Neural progenitor cell (in vitro differentiated cells): ENCODE results near the gene GP1BB.
A peak's percentile ranks its signal among the peaks of the same experiment; 100 is the strongest.

Source experiments
- EZH2 ChIP-seq: fragments of 200-600 bp; sonication (generic); IDR thresholded peaks from 2 replicates; pipeline ENCODE4 v1.6.1; 2017; ENCODE audit warnings: antibody characterized with exemption, mild to moderate bottlenecking, moderate library complexity
- EZH2phosphoT487 ChIP-seq: fragments of 200-600 bp; sonication (generic); IDR thresholded peaks from 2 replicates; pipeline ENCODE4 v1.6.1; 2017; ENCODE audit warnings: antibody characterized with exemption
- TF ChIP-seq, protein P1 (sequence below): fragments of 200-600 bp; sonication (generic); IDR thresholded peaks from 2 replicates; pipeline ENCODE4 v1.5.1; 2017; ENCODE audit warnings: antibody characterized with exemption, mild to moderate bottlenecking

DNA sequence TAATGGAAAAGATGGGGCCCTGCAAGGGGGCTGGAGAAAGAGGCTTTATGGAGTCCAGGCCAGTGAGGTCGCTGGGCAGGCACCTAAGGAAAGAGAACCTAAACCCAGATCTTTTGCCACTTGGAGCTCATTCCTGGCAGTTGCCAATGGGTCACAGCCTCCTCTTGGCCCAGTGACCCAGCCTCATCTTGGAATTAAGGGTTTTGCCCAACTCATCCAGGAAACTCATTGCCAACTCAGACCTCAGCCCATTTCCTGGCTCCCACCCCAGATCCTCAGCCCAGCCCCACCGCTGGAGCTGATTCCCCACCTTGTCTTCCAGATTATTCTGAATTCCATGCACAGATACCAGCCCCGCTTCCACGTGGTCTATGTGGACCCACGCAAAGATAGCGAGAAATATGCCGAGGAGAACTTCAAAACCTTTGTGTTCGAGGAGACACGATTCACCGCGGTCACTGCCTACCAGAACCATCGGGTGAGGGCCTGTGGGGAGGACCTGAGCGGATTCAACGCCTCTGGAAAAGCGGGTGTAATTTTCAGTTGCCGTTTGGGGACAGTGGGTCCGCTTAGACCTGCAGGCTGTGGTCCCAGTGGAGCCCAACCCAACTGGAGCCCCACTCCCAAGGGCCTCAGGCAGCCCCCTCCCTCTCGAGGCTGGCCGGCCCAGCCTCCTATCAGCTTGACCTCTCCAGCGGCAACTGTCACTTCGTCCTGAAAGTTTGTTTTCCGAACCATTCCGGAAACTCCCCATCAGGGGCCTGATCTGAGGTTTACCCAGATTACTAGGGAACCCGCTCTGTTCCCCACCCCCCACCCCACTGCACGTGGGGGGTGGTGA, 41.5 kb downstream of the GP1BB start:
- TF ChIP-seq, protein P1, sequence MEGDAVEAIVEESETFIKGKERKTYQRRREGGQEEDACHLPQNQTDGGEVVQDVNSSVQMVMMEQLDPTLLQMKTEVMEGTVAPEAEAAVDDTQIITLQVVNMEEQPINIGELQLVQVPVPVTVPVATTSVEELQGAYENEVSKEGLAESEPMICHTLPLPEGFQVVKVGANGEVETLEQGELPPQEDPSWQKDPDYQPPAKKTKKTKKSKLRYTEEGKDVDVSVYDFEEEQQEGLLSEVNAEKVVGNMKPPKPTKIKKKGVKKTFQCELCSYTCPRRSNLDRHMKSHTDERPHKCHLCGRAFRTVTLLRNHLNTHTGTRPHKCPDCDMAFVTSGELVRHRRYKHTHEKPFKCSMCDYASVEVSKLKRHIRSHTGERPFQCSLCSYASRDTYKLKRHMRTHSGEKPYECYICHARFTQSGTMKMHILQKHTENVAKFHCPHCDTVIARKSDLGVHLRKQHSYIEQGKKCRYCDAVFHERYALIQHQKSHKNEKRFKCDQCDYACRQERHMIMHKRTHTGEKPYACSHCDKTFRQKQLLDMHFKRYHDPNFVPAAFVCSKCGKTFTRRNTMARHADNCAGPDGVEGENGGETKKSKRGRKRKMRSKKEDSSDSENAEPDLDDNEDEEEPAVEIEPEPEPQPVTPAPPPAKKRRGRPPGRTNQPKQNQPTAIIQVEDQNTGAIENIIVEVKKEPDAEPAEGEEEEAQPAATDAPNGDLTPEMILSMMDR = no peak
- no peak for TF ChIP-seq EZH2phosphoT487
- peak; percentile 93 for TF ChIP-seq EZH2
